ENCODE results near the gene CGRRF1.

The CGRRF1 gene

GRCh38 chr14:54554401-54554800 is 44.7 kb downstream of the CGRRF1 start:
- no peak for DNase-seq

- no peak for DNase-seq
These were observed 45.9 kb downstream of the CGRRF1 start for GRCh38 chr14:54555651-54556050.

DNA sequence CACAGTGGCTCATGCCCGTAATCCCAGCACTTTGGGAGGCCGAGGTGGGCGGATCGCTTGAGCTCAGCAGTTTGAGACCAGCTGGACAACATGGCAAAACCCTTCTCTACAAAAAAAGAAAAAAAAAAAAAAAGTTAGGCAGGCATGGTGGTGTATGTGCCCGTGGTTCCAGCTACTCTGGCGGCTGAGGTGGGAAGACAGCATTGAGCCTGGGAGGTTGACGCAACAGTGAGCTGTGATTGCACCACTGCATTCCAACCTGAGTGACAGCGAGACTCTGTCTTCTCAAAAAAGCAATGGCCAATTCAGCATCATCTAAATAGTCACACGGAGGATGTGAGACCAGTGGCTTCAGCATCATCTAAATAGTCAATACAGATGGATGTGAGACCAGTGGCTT is 46.8 kb downstream of the CGRRF1 start:
- DNase-seq: no peak

- no peak for DNase-seq
These were observed 52.6 kb downstream of the CGRRF1 start for GRCh38 chr14:54562334-54562733.

DNA sequence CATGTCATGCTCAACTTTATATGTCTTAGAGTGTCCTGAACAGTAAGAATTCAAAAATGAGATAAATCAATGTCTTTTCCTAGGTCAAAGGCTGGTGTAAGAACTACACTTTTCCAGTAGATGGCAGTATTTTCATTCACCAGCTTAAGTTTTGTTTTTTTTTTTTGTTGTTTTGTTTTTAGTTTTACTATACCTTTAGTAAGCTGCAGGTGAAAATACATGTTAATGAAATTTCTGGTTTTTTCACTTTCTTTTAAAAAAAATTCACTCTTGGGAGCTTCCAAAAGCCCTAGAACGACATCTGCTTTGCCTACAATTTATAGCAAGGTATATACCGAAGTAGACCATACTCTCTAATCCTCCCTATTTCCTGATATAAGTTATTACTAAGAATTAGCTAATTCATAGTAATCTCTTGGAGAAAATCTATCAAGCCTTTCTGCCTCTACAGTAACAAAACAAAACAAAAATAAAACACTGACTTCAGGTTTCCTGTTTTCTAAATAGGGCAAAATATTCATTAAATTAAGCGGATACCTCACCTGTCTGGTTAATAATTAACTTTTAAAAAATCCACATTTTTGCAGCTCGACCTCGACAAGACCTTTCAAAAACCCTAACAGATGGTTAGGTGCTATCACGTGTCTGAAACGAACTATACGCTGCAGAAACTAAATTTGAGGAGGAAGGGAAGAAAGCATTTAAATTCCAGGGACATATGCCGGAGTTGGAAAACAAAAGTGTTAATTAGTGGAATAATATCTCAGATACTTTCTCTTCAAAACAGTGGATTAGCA is 54.6 kb downstream of the CGRRF1 start:
- DNase-seq: peak; percentile 26

- DNase-seq: peak; percentile 51
These were observed 55.4 kb downstream of the CGRRF1 start for GRCh38 chr14:54564868-54565784.

DNA sequence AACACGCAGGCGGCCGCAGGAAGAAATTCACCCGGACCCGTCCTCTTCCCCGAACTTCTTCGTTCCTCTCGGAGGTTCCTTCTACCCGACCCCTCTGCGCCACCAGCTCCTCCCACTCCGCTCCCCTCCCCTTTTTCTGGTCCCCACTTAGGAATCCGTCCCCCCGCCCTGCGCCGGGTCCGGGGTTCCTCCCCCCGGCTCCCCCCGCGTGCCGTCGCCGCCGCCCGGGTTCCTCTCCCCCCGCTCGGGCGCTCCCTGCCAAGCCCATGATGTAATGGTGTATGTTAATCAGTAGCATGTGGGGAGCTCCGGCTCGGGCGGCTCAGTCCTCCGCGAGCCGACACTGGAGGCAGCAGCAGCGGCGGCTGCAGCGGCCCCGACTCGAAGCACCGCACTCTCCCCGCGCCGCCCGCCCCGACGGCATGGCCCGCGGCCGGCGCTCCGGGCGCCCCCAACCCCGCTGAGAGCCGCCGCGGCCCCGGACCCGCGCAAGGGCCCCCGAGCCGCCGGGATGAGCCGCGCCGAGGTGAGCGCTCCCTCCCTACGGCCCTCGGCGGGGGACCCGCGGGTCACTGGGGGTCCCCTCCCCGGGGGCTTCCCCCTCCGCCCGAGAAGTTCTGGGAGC is 56.2 kb downstream of the CGRRF1 start:
- DNase-seq: no peak

DNA sequence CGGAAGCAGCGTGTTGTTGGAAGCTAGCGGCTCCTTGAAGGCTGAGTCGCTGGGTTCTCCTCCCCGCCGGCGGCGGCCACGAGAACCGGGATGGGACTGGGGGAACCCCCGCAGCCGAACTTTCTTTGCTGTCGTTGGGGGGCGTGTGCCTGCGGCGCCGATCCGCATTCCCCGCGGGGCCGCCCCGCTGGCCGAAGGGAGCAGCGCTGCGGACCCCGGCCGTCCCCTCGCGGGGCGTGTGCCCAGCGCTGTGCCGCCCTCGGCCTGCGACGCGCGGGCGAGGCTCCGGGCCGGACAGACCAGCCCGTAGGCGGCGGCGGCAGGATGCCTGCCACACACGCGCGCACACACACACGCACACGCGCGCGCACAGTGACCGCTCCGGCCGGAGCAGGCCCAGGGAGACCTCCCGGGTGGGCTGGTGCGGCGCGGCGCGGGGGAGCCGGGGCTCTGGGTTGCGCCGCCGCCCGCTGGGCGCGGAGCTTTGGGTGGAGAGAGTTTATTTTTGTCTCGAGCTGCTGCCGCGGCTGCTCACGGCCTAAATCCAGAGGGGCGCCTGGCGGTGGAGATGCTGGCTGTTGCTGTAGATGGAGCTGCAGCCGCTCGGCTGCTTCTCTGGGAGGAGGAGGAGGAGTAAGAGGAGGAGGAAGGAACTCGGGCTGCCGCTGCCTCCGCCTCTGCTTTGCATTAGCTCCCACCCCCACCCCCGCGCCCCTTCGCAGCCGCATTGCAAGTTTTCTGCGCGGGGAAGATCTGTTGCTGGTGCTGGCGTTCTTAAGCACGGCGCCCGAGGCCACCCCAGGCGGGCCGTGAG is 56.9 kb downstream of the CGRRF1 start, which contains the start of gene SAMD4A:
Gene SAMD4A (plus strand): TSS at position 719 of the 814 bp plus-strand sequence. CDS start 789 bp downstream, outside the sequence.
- peak; percentile 13 for DNase-seq

- no peak for DNase-seq
These were observed 57.5 kb downstream of the CGRRF1 start for GRCh38 chr14:54567224-54567638.

- DNase-seq: peak; percentile 36
These were observed 58.2 kb downstream of the CGRRF1 start for GRCh38 chr14:54567639-54568561.

DNA sequence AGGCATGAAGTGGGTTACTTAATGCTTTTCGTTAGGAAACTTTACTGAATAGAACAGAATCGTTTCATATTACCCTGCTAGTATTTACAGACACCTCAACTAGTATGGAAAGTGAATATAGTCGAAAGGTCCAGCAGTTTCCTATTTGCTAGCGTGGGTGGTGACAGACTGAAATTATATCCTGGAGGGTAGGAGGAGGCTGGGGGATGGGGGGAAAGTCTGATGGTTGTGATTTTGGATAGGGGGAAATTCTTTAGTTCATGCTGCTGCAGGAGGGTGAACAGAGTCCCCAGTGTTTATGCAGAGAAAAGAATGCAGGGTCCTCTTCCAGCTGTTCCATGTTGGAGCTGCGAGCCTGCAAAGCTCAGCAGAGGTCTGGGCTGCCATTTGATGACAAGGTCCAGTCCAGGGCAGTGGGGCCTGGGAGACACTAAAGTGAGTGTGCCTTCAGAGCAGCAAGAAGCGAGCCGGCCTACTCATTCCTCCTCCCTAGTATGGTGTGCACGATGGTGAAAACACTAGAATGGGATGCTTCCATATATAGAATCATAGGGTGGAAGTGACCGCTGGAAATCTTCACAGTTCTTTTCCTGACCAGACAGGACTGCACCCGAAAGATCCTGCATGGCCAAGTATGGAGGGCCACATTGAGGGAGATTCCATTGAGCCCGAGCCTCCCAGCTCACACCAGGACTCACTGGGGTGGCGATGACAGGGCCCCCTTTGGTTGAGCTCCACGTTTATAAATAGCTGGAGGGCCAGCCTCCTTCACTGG is 59.3 kb downstream of the CGRRF1 start:
- DNase-seq: no peak

GRCh38 chr14:54570047-54570446 is 60.3 kb downstream of the CGRRF1 start:
- no peak for DNase-seq

GRCh38 chr14:54570631-54571415 is 61.1 kb downstream of the CGRRF1 start:
- DNase-seq: no peak

- DNase-seq: no peak
These were observed 62.6 kb downstream of the CGRRF1 start for GRCh38 chr14:54572316-54572715.

- DNase-seq: no peak
These were observed 64.8 kb downstream of the CGRRF1 start for GRCh38 chr14:54574528-54574927.

- no peak for DNase-seq
These were observed 67.8 kb downstream of the CGRRF1 start for GRCh38 chr14:54577494-54577893.

DNA sequence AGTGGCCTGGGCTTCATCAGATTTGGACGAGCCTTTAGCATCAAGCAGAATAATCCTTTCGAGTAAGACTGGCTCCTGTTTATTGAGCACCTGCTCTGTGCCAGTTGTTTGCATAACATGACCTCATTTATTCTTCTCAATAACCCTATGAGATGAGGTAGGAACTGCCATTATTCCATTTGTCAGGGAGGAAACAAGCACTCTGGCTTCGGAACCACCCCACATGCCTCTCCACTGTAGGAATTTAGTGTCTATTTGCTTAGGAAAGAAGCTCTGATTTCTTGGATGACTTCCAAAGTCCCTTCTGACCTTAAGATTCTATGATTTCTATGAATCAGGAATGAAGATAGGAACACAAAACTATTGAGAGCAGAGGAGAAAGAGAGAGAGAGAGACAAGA is 68.3 kb downstream of the CGRRF1 start:
- DNase-seq: no peak

- DNase-seq: no peak
These were observed 69.9 kb downstream of the CGRRF1 start for GRCh38 chr14:54579621-54580020.

GRCh38 chr14:54580933-54581332 is 71.2 kb downstream of the CGRRF1 start:
- DNase-seq: no peak

DNA sequence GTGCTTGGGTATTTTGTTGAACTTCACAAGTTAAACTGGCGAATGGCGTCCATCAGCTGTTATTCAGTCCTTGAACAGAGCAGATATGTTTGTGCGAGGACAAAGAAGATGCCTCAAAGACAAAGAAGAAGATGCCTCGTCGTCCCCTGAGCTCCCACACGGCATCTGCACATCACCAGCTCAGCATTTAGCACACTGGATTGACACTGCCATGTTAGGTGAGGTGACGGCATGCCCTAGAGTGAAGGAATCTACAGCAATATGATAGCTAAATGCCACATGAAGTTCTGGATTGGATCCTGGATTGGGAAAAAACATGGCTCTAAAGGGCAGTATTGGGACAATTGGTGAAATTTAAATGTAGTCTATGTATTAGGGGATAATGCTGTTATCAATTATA is 72.6 kb downstream of the CGRRF1 start:
- DNase-seq: no peak

Data from DMS79 (cell line).